Activated CD8-positive, alpha-beta memory T cell treated with anti-CD3 and anti-CD28 coated beads for 24 hours (primary cell): ENCODE data around the gene FAM222A.

Experiments used
- DNase-seq: peaks from one replicate; pipeline ENCODE4 v3.0.0-alpha.2; 2020

The FAM222A gene

GRCh38 chr12:109714141-109714912 lies 702 bp downstream of the FAM222A start:
- peak; percentile 84 for DNase-seq

GRCh38 chr12:109714913-109715244 lies 1.3 kb downstream of the FAM222A start:
- no peak for DNase-seq

- DNase-seq, result no peak
Observed at GRCh38 chr12:109715310-109716091, 1.9 kb downstream of the FAM222A start.

- DNase-seq, result no peak
Observed at GRCh38 chr12:109716092-109716479, 2.5 kb downstream of the FAM222A start.

- DNase-seq, result no peak
Observed at GRCh38 chr12:109716512-109717389, 3.1 kb downstream of the FAM222A start.

GRCh38 chr12:109717390-109718357 lies 4.0 kb downstream of the FAM222A start:
- DNase-seq, result no peak

GRCh38 chr12:109718390-109718789 lies 4.8 kb downstream of the FAM222A start:
- no peak for DNase-seq

- DNase-seq, result no peak
Observed at GRCh38 chr12:109719123-109720022, 5.7 kb downstream of the FAM222A start.

GRCh38 chr12:109720152-109720856 lies 6.7 kb downstream of the FAM222A start:
- DNase-seq, result no peak

- DNase-seq, result no peak
Observed at GRCh38 chr12:109720857-109721189, 7.2 kb downstream of the FAM222A start.

- no peak for DNase-seq
Observed at GRCh38 chr12:109721276-109721675, 7.7 kb downstream of the FAM222A start.

- DNase-seq, result no peak
Observed at GRCh38 chr12:109722022-109722720, 8.5 kb downstream of the FAM222A start.

- DNase-seq, result no peak
Observed at GRCh38 chr12:109722721-109723094, 9.1 kb downstream of the FAM222A start.

GRCh38 chr12:109723311-109723881 lies 9.8 kb downstream of the FAM222A start:
- DNase-seq, result no peak

- DNase-seq, result no peak
Observed at GRCh38 chr12:109724321-109724892, 10.8 kb downstream of the FAM222A start.

GRCh38 chr12:109725321-109726105 lies 11.9 kb downstream of the FAM222A start:
- DNase-seq, result no peak

- no peak for DNase-seq
Observed at GRCh38 chr12:109726106-109726497, 12.5 kb downstream of the FAM222A start.

- no peak for DNase-seq
Observed at GRCh38 chr12:109726511-109727038, 12.9 kb downstream of the FAM222A start.
